ENCODE measurements around the gene TMEM106B. TPM values are rescaled to one million over a fixed set of nuclear protein-coding genes. Genes with fewer than 3 reads are reported as not detected.

TMEM106B gene
- polyA plus RNA-seq, 10 donors = 31.7 to 46.2 (median 39.2) TPM

- no peak for DNase-seq
Measured at GRCh38 chr7:12290761-12291160, 79.7 kb downstream of the TMEM106B start.

- DNase-seq = no peak
Measured at GRCh38 chr7:12291870-12292269, 80.8 kb downstream of the TMEM106B start.

Other genes with a start within 250 kb of the TMEM106B start
- 1 to 10 TPM in 8 of 10 donors, under 1 TPM in 2; 0.69 to 6.8 (median 2.3) TPM for gene VWDE, start 192.6 kb downstream of the TMEM106B start, polyA plus RNA-seq (ENCODE audit: insufficient read length in 10 of 10)

All from muscle of back (tissue), 11 donors.